ENCODE results near the gene ANKRD35.

DNA sequence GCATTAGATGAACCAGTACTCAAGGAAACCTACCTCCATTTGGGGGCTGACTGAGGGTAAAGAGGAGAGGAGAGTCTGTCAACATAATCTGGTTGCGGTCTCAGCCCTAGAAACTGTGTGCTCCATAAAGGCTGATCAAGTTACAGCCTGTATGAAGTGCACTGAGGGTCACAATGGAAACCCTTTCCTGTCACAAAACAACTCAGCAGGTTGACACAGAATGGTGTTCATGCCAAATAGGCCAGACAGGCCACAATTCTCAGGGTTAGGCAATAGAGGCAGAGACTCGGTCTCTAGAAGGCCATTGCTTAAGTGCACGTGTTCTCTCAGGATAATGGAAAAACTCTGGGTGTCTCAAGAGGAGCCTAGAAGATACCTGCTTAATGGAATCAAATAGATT is 4.1 kb upstream of the ANKRD35 start:
- TF ChIP-seq YY1 (IDR thresholded peaks at IDR 0.05; ENCODE audit: low read depth) (no peak), NFIC (IDR thresholded peaks at IDR 0.05; ENCODE audit: borderline replicate concordance) (no peak), TCF12 (IDR thresholded peaks at IDR 0.05) (no peak), CHD2 (IDR thresholded peaks at IDR 0.05; ENCODE audit: low read length, partially characterized antibody) (no peak), RAD21 (IDR thresholded peaks at IDR 0.05; ENCODE audit: low read length) (no peak), MEF2A (IDR thresholded peaks at IDR 0.05; ENCODE audit: borderline replicate concordance, low read depth) (no peak), FOSL2 (IDR thresholded peaks at IDR 0.05; ENCODE audit: borderline replicate concordance, low read depth) (no peak), TAF1 (IDR thresholded peaks at IDR 0.05; ENCODE audit: borderline replicate concordance, low read depth, low read length) (no peak), MXI1 (IDR thresholded peaks at IDR 0.05; ENCODE audit: low read depth, low read length) (no peak), FOXM1 (IDR thresholded peaks at IDR 0.05; ENCODE audit: low read depth) (no peak)
- TF ChIP-seq, protein P1, sequence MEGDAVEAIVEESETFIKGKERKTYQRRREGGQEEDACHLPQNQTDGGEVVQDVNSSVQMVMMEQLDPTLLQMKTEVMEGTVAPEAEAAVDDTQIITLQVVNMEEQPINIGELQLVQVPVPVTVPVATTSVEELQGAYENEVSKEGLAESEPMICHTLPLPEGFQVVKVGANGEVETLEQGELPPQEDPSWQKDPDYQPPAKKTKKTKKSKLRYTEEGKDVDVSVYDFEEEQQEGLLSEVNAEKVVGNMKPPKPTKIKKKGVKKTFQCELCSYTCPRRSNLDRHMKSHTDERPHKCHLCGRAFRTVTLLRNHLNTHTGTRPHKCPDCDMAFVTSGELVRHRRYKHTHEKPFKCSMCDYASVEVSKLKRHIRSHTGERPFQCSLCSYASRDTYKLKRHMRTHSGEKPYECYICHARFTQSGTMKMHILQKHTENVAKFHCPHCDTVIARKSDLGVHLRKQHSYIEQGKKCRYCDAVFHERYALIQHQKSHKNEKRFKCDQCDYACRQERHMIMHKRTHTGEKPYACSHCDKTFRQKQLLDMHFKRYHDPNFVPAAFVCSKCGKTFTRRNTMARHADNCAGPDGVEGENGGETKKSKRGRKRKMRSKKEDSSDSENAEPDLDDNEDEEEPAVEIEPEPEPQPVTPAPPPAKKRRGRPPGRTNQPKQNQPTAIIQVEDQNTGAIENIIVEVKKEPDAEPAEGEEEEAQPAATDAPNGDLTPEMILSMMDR (IDR thresholded peaks at IDR 0.05), result no peak
- TF ChIP-seq, protein P2, sequence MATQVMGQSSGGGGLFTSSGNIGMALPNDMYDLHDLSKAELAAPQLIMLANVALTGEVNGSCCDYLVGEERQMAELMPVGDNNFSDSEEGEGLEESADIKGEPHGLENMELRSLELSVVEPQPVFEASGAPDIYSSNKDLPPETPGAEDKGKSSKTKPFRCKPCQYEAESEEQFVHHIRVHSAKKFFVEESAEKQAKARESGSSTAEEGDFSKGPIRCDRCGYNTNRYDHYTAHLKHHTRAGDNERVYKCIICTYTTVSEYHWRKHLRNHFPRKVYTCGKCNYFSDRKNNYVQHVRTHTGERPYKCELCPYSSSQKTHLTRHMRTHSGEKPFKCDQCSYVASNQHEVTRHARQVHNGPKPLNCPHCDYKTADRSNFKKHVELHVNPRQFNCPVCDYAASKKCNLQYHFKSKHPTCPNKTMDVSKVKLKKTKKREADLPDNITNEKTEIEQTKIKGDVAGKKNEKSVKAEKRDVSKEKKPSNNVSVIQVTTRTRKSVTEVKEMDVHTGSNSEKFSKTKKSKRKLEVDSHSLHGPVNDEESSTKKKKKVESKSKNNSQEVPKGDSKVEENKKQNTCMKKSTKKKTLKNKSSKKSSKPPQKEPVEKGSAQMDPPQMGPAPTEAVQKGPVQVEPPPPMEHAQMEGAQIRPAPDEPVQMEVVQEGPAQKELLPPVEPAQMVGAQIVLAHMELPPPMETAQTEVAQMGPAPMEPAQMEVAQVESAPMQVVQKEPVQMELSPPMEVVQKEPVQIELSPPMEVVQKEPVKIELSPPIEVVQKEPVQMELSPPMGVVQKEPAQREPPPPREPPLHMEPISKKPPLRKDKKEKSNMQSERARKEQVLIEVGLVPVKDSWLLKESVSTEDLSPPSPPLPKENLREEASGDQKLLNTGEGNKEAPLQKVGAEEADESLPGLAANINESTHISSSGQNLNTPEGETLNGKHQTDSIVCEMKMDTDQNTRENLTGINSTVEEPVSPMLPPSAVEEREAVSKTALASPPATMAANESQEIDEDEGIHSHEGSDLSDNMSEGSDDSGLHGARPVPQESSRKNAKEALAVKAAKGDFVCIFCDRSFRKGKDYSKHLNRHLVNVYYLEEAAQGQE (IDR thresholded peaks at IDR 0.05; ENCODE audit: low read depth, low read length), result no peak
- TF ChIP-seq, protein P3, sequence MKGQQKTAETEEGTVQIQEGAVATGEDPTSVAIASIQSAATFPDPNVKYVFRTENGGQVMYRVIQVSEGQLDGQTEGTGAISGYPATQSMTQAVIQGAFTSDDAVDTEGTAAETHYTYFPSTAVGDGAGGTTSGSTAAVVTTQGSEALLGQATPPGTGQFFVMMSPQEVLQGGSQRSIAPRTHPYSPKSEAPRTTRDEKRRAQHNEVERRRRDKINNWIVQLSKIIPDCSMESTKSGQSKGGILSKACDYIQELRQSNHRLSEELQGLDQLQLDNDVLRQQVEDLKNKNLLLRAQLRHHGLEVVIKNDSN (IDR thresholded peaks at IDR 0.05; ENCODE audit: borderline replicate concordance, low read depth), result no peak
